SK-N-SH (cell line): ENCODE measurements around the gene SEPTIN10. TPM values are rescaled to one million over a fixed set of nuclear protein-coding genes. Genes with fewer than 3 reads are reported as not detected.

Source experiments
- CTCF ChIA-PET: fragments of 300-600, 350-600 bp; formaldehyde crosslinking; extraction: SDS; loops from one replicate; lab custom pipeline; 2021; lab: Yijun Ruan, JAX
- POLR2A ChIA-PET: fragments of 350-600 bp; sonication (Branson Sonifier 250); formaldehyde crosslinking; extraction: SDS; loops from one replicate; lab custom pipeline; 2020; ENCODE audit warnings: antibody characterized with exemption, inconsistent platforms; lab: Yijun Ruan, JAX
- DNase-seq: peaks from one replicate; pipeline ENCODE4 v3.0.0; 2012
- H2AFZ ChIP-seq: fragments of 200-600 bp; sonication (generic); 2 replicates; pipeline ENCODE4 v1.8.1; 2016; ENCODE audit warnings: antibody characterized with exemption, mild to moderate bottlenecking, low read depth
- H3F3A ChIP-seq: fragments of 200-600 bp; sonication (generic); replicated peaks from 2 replicates; pipeline ENCODE3; 2016; ENCODE audit warnings: antibody characterized with exemption, mild to moderate bottlenecking; ENCODE audit not compliant: insufficient read depth
- H3K27ac ChIP-seq, 2 experiments: fragments of 200-500 bp in 1 of 2; fragments of 200-600 bp in 1 of 2; sonication (Bioruptor generic) in 1 of 2; sonication (generic), shearing (Covaris generic) in 1 of 2; 2 replicates each; pipeline versions ENCODE4 v1.5.1 to v1.6.1; 2014 to 2016; ENCODE audit warnings: low read depth in 2 of 2, inconsistent platforms in 1 of 2, low read length in 1 of 2, mild to moderate bottlenecking in 1 of 2, mixed read lengths in 1 of 2
- H3K27me3 ChIP-seq: fragments of 200-600 bp; sonication (generic), shearing (Covaris generic); 2 replicates; pipeline ENCODE4 v1.6.1; 2016; ENCODE audit warnings: mixed run types; ENCODE audit not compliant: insufficient read depth
- H3K36me3 ChIP-seq, 2 experiments: fragments of 200-500 bp in 1 of 2; fragments of 200-600 bp in 1 of 2; sonication (Bioruptor generic) in 1 of 2; sonication (generic) in 1 of 2; replicated peaks in 1 of 2; 2 replicates each; pipeline versions ENCODE3 to v1.5.1; 2014 to 2016; ENCODE audit warnings: low read length in 1 of 2, mild to moderate bottlenecking in 1 of 2; ENCODE audit not compliant: insufficient read depth in 2 of 2, control insufficient read depth in 1 of 2
- H3K4me1 ChIP-seq, 2 experiments: fragments of 200-500 bp in 1 of 2; fragments of 200-600 bp in 1 of 2; sonication (Bioruptor generic) in 1 of 2; sonication (generic), shearing (Covaris generic) in 1 of 2; 2 replicates each; pipeline versions ENCODE4 v1.5.1 to v1.6.1; 2014 to 2016; ENCODE audit warnings: low read depth in 1 of 2, low read length in 1 of 2, mixed run types in 1 of 2; ENCODE audit not compliant: insufficient read depth in 2 of 2, control insufficient read depth in 1 of 2
- H3K4me2 ChIP-seq: fragments of 200-600 bp; sonication (generic), shearing (Covaris generic); 2 replicates; pipeline ENCODE4 v1.6.1; 2017; ENCODE audit warnings: mixed run types
- H3K4me3 ChIP-seq, 2 experiments: fragments of 200-500 bp in 1 of 2; fragments of 200-600 bp in 1 of 2; sonication (Bioruptor generic) in 1 of 2; sonication (generic), shearing (Covaris generic) in 1 of 2; 2 replicates each; pipeline versions ENCODE4 v1.5.1 to v1.8.1; 2014 to 2016; ENCODE audit warnings: low read depth in 2 of 2, inconsistent platforms in 1 of 2, low read length in 1 of 2, mild to moderate bottlenecking in 1 of 2, mixed read lengths in 1 of 2, moderate library complexity in 1 of 2
- H3K79me2 ChIP-seq: fragments of 200-600 bp; sonication (generic); 2 replicates; pipeline ENCODE4 v1.8.1; 2017; ENCODE audit warnings: mild to moderate bottlenecking; ENCODE audit not compliant: insufficient read depth
- H3K9ac ChIP-seq: fragments of 200-600 bp; sonication (generic); 2 replicates; pipeline ENCODE4 v1.6.1; 2017; ENCODE audit warnings: mixed run types
- H3K9me2 ChIP-seq: fragments of 200-600 bp; sonication (generic); 2 replicates; pipeline ENCODE4 v1.6.1; 2017; ENCODE audit warnings: mixed run types
- H3K9me3 ChIP-seq: fragments of 200-600 bp; sonication (generic); 2 replicates; pipeline ENCODE4 v1.6.1; 2017; ENCODE audit warnings: mixed run types, mild to moderate bottlenecking, moderate library complexity
- H4K20me1 ChIP-seq: fragments of 200-600 bp; sonication (generic); 2 replicates; pipeline ENCODE4 v1.6.1; 2017; ENCODE audit warnings: mild to moderate bottlenecking, mixed run types; ENCODE audit not compliant: insufficient read depth
- CTCF ChIP-seq: fragments of 200-600 bp; sonication (generic); IDR thresholded peaks from 2 replicates; pipeline ENCODE4 v1.6.1; 2017; ENCODE audit warnings: antibody characterized with exemption, mild to moderate bottlenecking, moderate library complexity
- EP300 ChIP-seq, 2 experiments: IDR thresholded peaks; 2 replicates each; pipeline versions ENCODE4 v1.4.0 to v1.6.1; 2012; ENCODE audit warnings: borderline replicate concordance in 1 of 2, low read depth in 1 of 2, low read length in 1 of 2
- EZH2phosphoT487 ChIP-seq: fragments of 200-600 bp; sonication (generic); IDR thresholded peaks from 2 replicates; pipeline ENCODE4 v1.6.1; 2017; ENCODE audit warnings: low read depth, mixed run types, mild to moderate bottlenecking, antibody characterized with exemption, moderate library complexity, borderline replicate concordance
- FOSL2 ChIP-seq: IDR thresholded peaks from 2 replicates; pipeline ENCODE4 v1.4.0; 2012; ENCODE audit warnings: low read depth, mild to moderate bottlenecking, moderate library complexity, borderline replicate concordance
- FOXJ3 ChIP-seq: sonication (generic); formaldehyde crosslinking; IDR thresholded peaks from 2 replicates; pipeline ENCODE4 v1.5.1; 2020; ENCODE audit warnings: mild to moderate bottlenecking, missing genetic modification reagents
- FOXM1 ChIP-seq: IDR thresholded peaks from 2 replicates; pipeline ENCODE4 v1.4.0; 2012; ENCODE audit warnings: low read depth, mild to moderate bottlenecking
- GABPA ChIP-seq: IDR thresholded peaks from 2 replicates; pipeline ENCODE4 v1.4.0; 2012; ENCODE audit warnings: low read depth, mild to moderate bottlenecking
- JUND ChIP-seq: IDR thresholded peaks from 2 replicates; pipeline ENCODE4 v1.4.0; 2012
- MEF2A ChIP-seq: IDR thresholded peaks from 2 replicates; pipeline ENCODE4 v1.4.0; 2012; ENCODE audit warnings: low read depth, borderline replicate concordance
- MXI1 ChIP-seq: IDR thresholded peaks from 2 replicates; pipeline ENCODE4 v1.6.1; 2012; ENCODE audit warnings: mild to moderate bottlenecking, low read depth, low read length, improper control_type of control experiment
- NRF1 ChIP-seq: IDR thresholded peaks from 2 replicates; pipeline ENCODE4 v1.6.1; 2012; ENCODE audit warnings: low read depth, mild to moderate bottlenecking, low read length
- RAD21 ChIP-seq: IDR thresholded peaks from 2 replicates; pipeline ENCODE4 v1.6.1; 2012; ENCODE audit warnings: mild to moderate bottlenecking, low read length
- RFX5 ChIP-seq: IDR thresholded peaks from 2 replicates; pipeline ENCODE4 v1.6.1; 2012; ENCODE audit warnings: mild to moderate bottlenecking, improper control_type of control experiment, low read length
- RXRA ChIP-seq: IDR thresholded peaks from 2 replicates; pipeline ENCODE4 v1.4.0; 2012; ENCODE audit warnings: low read depth, mild to moderate bottlenecking, borderline replicate concordance
- SIN3A ChIP-seq: IDR thresholded peaks from 2 replicates; pipeline ENCODE4 v1.6.1; 2012; ENCODE audit warnings: low read depth, mild to moderate bottlenecking, low read length, moderate library complexity, borderline replicate concordance
- SMC3 ChIP-seq: IDR thresholded peaks from 2 replicates; pipeline ENCODE4 v1.6.1; 2012; ENCODE audit warnings: low read depth, low read length, improper control_type of control experiment
- TAF1 ChIP-seq: IDR thresholded peaks from 2 replicates; pipeline ENCODE4 v1.6.1; 2012; ENCODE audit warnings: low read depth, mild to moderate bottlenecking, low read length, moderate library complexity, borderline replicate concordance
- TEAD4 ChIP-seq: IDR thresholded peaks from 2 replicates; pipeline ENCODE4 v1.4.0; 2012; ENCODE audit warnings: mild to moderate bottlenecking, borderline replicate concordance; ENCODE audit not compliant: insufficient read depth
- USF2 ChIP-seq: fragments of 150-350 bp; IDR thresholded peaks from 2 replicates; pipeline ENCODE4 v1.6.1; 2017; ENCODE audit warnings: antibody characterized with exemption, low read length, low read depth, borderline replicate concordance
- ZBTB33 ChIP-seq: IDR thresholded peaks from 2 replicates; pipeline ENCODE4 v1.4.0; 2012; ENCODE audit warnings: low read depth, borderline replicate concordance
- WGBS: methylation state at CpG from one replicate; pipeline ENCODE4 v1.1.6; 2017; ENCODE audit warnings: low lambda C conversion rate; 5-methylcytosine and 5-hydroxymethylcytosine counted together
- polyA plus RNA-seq, 3 experiments: library from polyadenylated mRNA; depleted of rRNA; stranded (reverse); fragments of >200 nt; gene quantifications; 2 replicates each; pipeline ENCODE4 v1.2.3, GENCODE V29; 2012

The SEPTIN10 gene
- polyA plus RNA-seq, 1 of the 3 experiments (the other 2 are of a cell fraction): 46.5 TPM

- H3K9ac ChIP-seq: no peak overlapping the region
- H3F3A ChIP-seq: peaks cover 5% of the 10 kb centered on the region
- H3K9me2 ChIP-seq: no peaks in the 10 kb centered on the region
- no peaks in the 10 kb centered on the region for H3K9me3 ChIP-seq
- peaks cover 4 to 19% of the 10 kb centered on the region in 2 experiments; a peak in 2 of 4 replicates for H3K4me1 ChIP-seq
- TF ChIP-seq SMC3: peak; percentile 44
- peak; percentile 64 for TF ChIP-seq CTCF
- TF ChIP-seq ZBTB33: no peak
- peak; percentile 55 for TF ChIP-seq RAD21
- no peak for TF ChIP-seq EP300 (IDR thresholded peaks at IDR 0.05; ENCODE audit: borderline replicate concordance in 1 of 2, low read depth in 1 of 2, low read length in 1 of 2)
- TF ChIP-seq GABPA: no peak
- H3K4me3 ChIP-seq: no peak overlapping the region; a peak in 1 of 4 replicates
- H3K27ac ChIP-seq: no peak overlapping the region
- H3K36me3 ChIP-seq: no peaks in the 10 kb centered on the region
- H3K27me3 ChIP-seq: no peaks in the 10 kb centered on the region
- H4K20me1 ChIP-seq: no peaks in the 10 kb centered on the region
- WGBS: 51% methylated on average over 8 of the region's 20 CpGs
- ChIA-PET POLR2A (no interaction called here), CTCF (interaction anchor here (1.3 kb wide), 1 partner anchor 30 kb away, joined by 7 read pairs; no protein-coding TSS in a partner anchor)
- peak; percentile 67 for DNase-seq
- H3K79me2 ChIP-seq: no peaks in the 10 kb centered on the region
- H2AFZ ChIP-seq: no peak overlapping the region
- no peak overlapping the region for H3K4me2 ChIP-seq
Observed at GRCh38 chr2:109516445-109517117, 97.2 kb downstream of the SEPTIN10 start.

GRCh38 chr2:109514857-109515256 lies 98.9 kb downstream of the SEPTIN10 start:
- no peak for DNase-seq
- no peaks in the 10 kb centered on the region for H4K20me1 ChIP-seq
- H3K79me2 ChIP-seq: no peaks in the 10 kb centered on the region
- ChIA-PET CTCF (interaction anchor here (1.2 to 1.3 kb wide), 2 partner anchors 386 to 388 kb away, joined by 3 to 5 read pairs; partner anchors contain the start of gene SH3RF3), POLR2A (no interaction called here)
- no peaks in the 10 kb centered on the region for H3K9me2 ChIP-seq
- peak overlapping the region in 1 of 2 experiments; percentile 75; a peak in 1 of 4 replicates for H3K27ac ChIP-seq
- H3K4me3 ChIP-seq: no peak overlapping the region
- no peak overlapping the region for H2AFZ ChIP-seq
- no peaks in the 10 kb centered on the region for H3K36me3 ChIP-seq
- WGBS: 94% methylated on average over 5 of the region's 5 CpGs
- no peak overlapping the region for H3K9ac ChIP-seq
- no peaks in the 10 kb centered on the region for H3K9me3 ChIP-seq
- H3K4me2 ChIP-seq: no peak overlapping the region
- peaks cover 5% of the 10 kb centered on the region for H3F3A ChIP-seq
- peaks cover 4 to 19% of the 10 kb centered on the region in 2 experiments; a peak in 2 of 4 replicates for H3K4me1 ChIP-seq
- TF ChIP-seq MXI1 (no peak), SIN3A (no peak), FOXJ3 (CRISPR knock-in tag) (no peak), GABPA (no peak), FOSL2 (no peak), MEF2A (no peak), RXRA (no peak), RFX5 (no peak), JUND (no peak), CTCF (no peak), USF2 (no peak), NRF1 (no peak), EZH2phosphoT487 (no peak), TEAD4 (no peak), TAF1 (no peak), SMC3 (no peak), FOXM1 (no peak)
- H3K27me3 ChIP-seq: no peaks in the 10 kb centered on the region
